ENCODE results near the gene ABCA3.

The ABCA3 gene

GRCh38 chr16:2350500-2350899, 10.0 kb upstream of the ABCA3 start:
- no peak for DNase-seq

- no peak for DNase-seq
Measured at GRCh38 chr16:2343211-2343610, 2.7 kb upstream of the ABCA3 start.

- DNase-seq = peak; percentile 21
Measured at GRCh38 chr16:2341456-2342447, 1.2 kb upstream of the ABCA3 start.

- peak; percentile 39 for DNase-seq
Measured at GRCh38 chr16:2339521-2340484, 725 bp downstream of the ABCA3 start.

GRCh38 chr16:2337431-2338296, 2.9 kb downstream of the ABCA3 start:
- no peak for DNase-seq

GRCh38 chr16:2335286-2335895, 5.1 kb downstream of the ABCA3 start:
- no peak for DNase-seq

GRCh38 chr16:2333772-2334379, 6.7 kb downstream of the ABCA3 start:
- no peak for DNase-seq

- DNase-seq = no peak
Measured at GRCh38 chr16:2333231-2333630, 7.3 kb downstream of the ABCA3 start.

GRCh38 chr16:2331931-2332267, 8.6 kb downstream of the ABCA3 start:
- DNase-seq = no peak

- no peak for DNase-seq
Measured at GRCh38 chr16:2331199-2331930, 9.2 kb downstream of the ABCA3 start.

GRCh38 chr16:2329532-2329931, 11.0 kb downstream of the ABCA3 start:
- DNase-seq = no peak

- no peak for DNase-seq
Measured at GRCh38 chr16:2328428-2328827, 12.1 kb downstream of the ABCA3 start.

- no peak for DNase-seq
Measured at GRCh38 chr16:2326191-2326590, 14.3 kb downstream of the ABCA3 start.

GRCh38 chr16:2325791-2326190, 14.7 kb downstream of the ABCA3 start:
- no peak for DNase-seq

GRCh38 chr16:2325181-2325580, 15.3 kb downstream of the ABCA3 start:
- DNase-seq = no peak

GRCh38 chr16:2324296-2324859, 16.1 kb downstream of the ABCA3 start:
- no peak for DNase-seq

GRCh38 chr16:2323701-2324100, 16.8 kb downstream of the ABCA3 start:
- no peak for DNase-seq

GRCh38 chr16:2319606-2320005, 20.9 kb downstream of the ABCA3 start:
- DNase-seq = no peak

GRCh38 chr16:2317231-2318020, 23.1 kb downstream of the ABCA3 start:
- DNase-seq = no peak

All from activated CD8-positive, alpha-beta memory T cell treated with anti-CD3 and anti-CD28 coated beads, Interleukin-2, amount 50 U/mL, for 4 hours (primary cell).